GDM1 (cell line): ENCODE data around the gene CDK8.

ENCODE experiments used
- DNase-seq: peaks from one replicate; lab custom pipeline; 2025; lab: John Stamatoyannopoulos, UW

CDK8 gene

GRCh38 chr13:26384587-26384986, 130.7 kb downstream of the CDK8 start:
- no peak for DNase-seq

- DNase-seq: no peak
These were observed 132.1 kb downstream of the CDK8 start for GRCh38 chr13:26386026-26386425.

- DNase-seq: no peak
These were observed 136.3 kb downstream of the CDK8 start for GRCh38 chr13:26390203-26390602.

- no peak for DNase-seq
These were observed 146.6 kb downstream of the CDK8 start for GRCh38 chr13:26400545-26400944.

GRCh38 chr13:26401069-26401468, 147.1 kb downstream of the CDK8 start:
- DNase-seq: no peak

GRCh38 chr13:26401578-26402021, 147.7 kb downstream of the CDK8 start:
- DNase-seq: no peak

- no peak for DNase-seq
These were observed 152.9 kb downstream of the CDK8 start for GRCh38 chr13:26406791-26407190.

GRCh38 chr13:26411206-26411605, 157.3 kb downstream of the CDK8 start:
- no peak for DNase-seq

- DNase-seq: no peak
These were observed 158.3 kb downstream of the CDK8 start for GRCh38 chr13:26412263-26412662.

GRCh38 chr13:26412936-26413716, 159.2 kb downstream of the CDK8 start:
- DNase-seq: no peak

GRCh38 chr13:26420282-26420960, 166.5 kb downstream of the CDK8 start:
- DNase-seq: no peak

- no peak for DNase-seq
These were observed 168.1 kb downstream of the CDK8 start for GRCh38 chr13:26422036-26422435.

- no peak for DNase-seq
These were observed 169.7 kb downstream of the CDK8 start for GRCh38 chr13:26423629-26424028.

GRCh38 chr13:26424181-26424580, 170.3 kb downstream of the CDK8 start:
- DNase-seq: no peak

GRCh38 chr13:26425443-26426358, 171.8 kb downstream of the CDK8 start:
- DNase-seq: no peak

GRCh38 chr13:26433776-26434175, 179.8 kb downstream of the CDK8 start:
- no peak for DNase-seq

GRCh38 chr13:26435171-26435570, 181.2 kb downstream of the CDK8 start:
- DNase-seq: no peak

- no peak for DNase-seq
These were observed 181.7 kb downstream of the CDK8 start for GRCh38 chr13:26435646-26436045.

GRCh38 chr13:26436914-26437313, 183.0 kb downstream of the CDK8 start:
- DNase-seq: no peak

GRCh38 chr13:26440111-26440510, 186.2 kb downstream of the CDK8 start:
- DNase-seq: no peak

- DNase-seq: no peak
These were observed 187.5 kb downstream of the CDK8 start for GRCh38 chr13:26441476-26441875.

GRCh38 chr13:26442541-26442940, 188.6 kb downstream of the CDK8 start:
- DNase-seq: no peak
